ENCODE results near the gene TLE2.

Gene TLE2

DNA sequence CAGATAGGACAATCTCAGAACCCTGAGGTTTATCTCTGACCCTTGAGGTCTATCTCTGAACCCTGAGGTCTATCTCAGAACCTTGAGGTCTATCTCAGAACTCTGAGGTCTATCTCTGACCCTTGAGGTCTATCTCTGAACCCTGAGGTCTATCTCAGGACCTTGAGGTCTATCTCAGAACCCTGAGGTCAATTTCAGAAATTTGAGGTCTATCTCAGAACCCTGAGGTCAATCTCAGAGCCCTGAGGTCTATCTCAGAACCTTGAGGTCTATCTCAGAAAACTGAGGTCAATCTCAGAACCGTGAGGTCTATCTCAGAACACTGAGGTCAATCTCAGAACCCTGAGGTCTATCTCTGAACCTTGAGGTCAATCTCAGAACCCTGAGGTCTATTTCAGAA, 2.3 kb downstream of the TLE2 start:
- no peak overlapping the region for H3K9ac ChIP-seq (ENCODE audit: insufficient read length, low read depth)
- no peaks in the 10 kb centered on the region for H3K36me3 ChIP-seq (ENCODE audit: insufficient read depth, insufficient read length, low read length)
- H3K9me3 ChIP-seq (ENCODE audit: insufficient read depth, low read length): no peaks in the 10 kb centered on the region; the same call in 1 of the 2 replicates
- H3K4me1 ChIP-seq (ENCODE audit: insufficient read depth, insufficient read length): peaks cover 16% of the 10 kb centered on the region
- H3K4me3 ChIP-seq (ENCODE audit: insufficient read length, low read depth): no peak overlapping the region
- TF ChIP-seq SUZ12 (IDR thresholded peaks at IDR 0.05; ENCODE audit: extremely low read depth, insufficient read depth, insufficient read length) (no peak), ZNF274 (IDR thresholded peaks at IDR 0.05; ENCODE audit: low read depth, low read length) (no peak), YY1 (IDR thresholded peaks at IDR 0.05; ENCODE audit: insufficient read depth, insufficient read length) (no peak)
- H3K27me3 ChIP-seq (ENCODE audit: insufficient read depth, insufficient read length): peaks cover 90% of the 10 kb centered on the region
- DNase-seq (ENCODE audit: low read depth, low spot score): no peak

DNA sequence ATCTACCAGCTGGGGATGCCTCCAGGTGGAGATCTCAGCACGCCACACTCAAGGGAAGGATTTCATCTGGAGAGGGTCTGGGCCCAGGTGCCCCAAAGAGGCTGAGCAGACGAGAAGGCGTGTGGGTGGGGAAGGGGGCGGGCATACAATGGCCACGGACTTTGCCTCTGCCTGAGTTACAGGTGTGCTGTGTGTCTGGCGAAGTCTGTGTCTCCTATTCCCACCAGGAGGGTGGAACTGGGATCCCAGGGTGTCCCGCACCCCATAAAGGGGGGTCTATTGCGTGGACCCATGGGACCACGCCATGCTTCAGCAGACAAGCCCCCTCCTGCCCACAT, 3.6 kb downstream of the TLE2 start:
- Histone ChIP-seq H3K4me1 (ENCODE audit: insufficient read depth, insufficient read length) (peaks cover 16% of the 10 kb centered on the region), H3K4me3 (ENCODE audit: insufficient read length, low read depth) (no peak overlapping the region), H3K36me3 (ENCODE audit: insufficient read depth, insufficient read length, low read length) (no peaks in the 10 kb centered on the region), H3K27me3 (ENCODE audit: insufficient read depth, insufficient read length) (peaks cover 78% of the 10 kb centered on the region), H3K9ac (ENCODE audit: insufficient read length, low read depth) (peak overlapping the region; percentile 76), H3K9me3 (ENCODE audit: insufficient read depth, low read length) (no peaks in the 10 kb centered on the region; the same call in 1 of the 2 replicates)
- no peak for TF ChIP-seq SUZ12 (IDR thresholded peaks at IDR 0.05; ENCODE audit: extremely low read depth, insufficient read depth, insufficient read length)
- no peak for TF ChIP-seq ZNF274 (IDR thresholded peaks at IDR 0.05; ENCODE audit: low read depth, low read length)
- TF ChIP-seq YY1 (IDR thresholded peaks at IDR 0.05; ENCODE audit: insufficient read depth, insufficient read length): no peak
- DNase-seq (ENCODE audit: low read depth, low spot score): no peak

DNA sequence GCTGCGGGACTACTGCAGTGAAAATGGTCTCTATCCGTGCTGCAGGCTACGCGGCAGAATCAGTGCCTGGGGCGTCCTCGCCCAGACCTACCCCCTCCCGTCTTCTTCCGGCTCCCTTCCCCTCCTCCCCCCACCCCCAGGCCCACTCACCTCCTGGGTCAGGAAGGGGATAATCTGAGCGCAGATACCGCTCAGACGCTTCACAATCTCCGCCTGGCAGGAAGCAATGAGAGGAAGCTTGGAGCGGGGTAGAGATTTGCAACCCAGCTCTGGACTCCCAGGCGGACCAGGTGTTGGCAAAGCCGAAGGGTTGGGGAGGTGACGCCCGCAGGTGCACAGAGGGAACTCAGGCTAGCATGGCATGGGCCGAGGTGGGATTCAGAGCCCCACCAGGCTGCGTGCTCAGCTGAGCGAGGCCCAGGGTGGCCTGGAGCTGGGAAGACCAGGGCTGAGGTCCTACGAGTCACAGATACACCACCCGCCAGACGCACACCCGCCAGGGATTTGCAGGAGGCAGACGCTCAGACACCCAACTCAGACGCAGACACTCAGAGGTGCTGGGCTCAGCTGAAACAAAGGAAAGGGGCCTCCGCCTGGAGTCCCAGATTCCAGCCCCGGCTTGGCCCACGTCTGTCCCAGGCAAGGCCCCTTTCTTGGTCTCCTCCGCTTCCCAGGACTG, 4.1 kb downstream of the TLE2 start:
- Histone ChIP-seq H3K36me3 (ENCODE audit: insufficient read depth, insufficient read length, low read length) (no peaks in the 10 kb centered on the region), H3K27me3 (ENCODE audit: insufficient read depth, insufficient read length) (peaks cover 73% of the 10 kb centered on the region), H3K9ac (ENCODE audit: insufficient read length, low read depth) (peak overlapping the region; percentile 76), H3K4me3 (ENCODE audit: insufficient read length, low read depth) (peak overlapping the region; percentile 25), H3K9me3 (ENCODE audit: insufficient read depth, low read length) (no peaks in the 10 kb centered on the region; the same call in 1 of the 2 replicates), H3K4me1 (ENCODE audit: insufficient read depth, insufficient read length) (peaks cover 16% of the 10 kb centered on the region)
- TF ChIP-seq YY1 (IDR thresholded peaks at IDR 0.05; ENCODE audit: insufficient read depth, insufficient read length) (no peak), SUZ12 (IDR thresholded peaks at IDR 0.05; ENCODE audit: extremely low read depth, insufficient read depth, insufficient read length) (peak; percentile 68)
- no peak for DNase-seq (ENCODE audit: low read depth, low spot score)

DNA sequence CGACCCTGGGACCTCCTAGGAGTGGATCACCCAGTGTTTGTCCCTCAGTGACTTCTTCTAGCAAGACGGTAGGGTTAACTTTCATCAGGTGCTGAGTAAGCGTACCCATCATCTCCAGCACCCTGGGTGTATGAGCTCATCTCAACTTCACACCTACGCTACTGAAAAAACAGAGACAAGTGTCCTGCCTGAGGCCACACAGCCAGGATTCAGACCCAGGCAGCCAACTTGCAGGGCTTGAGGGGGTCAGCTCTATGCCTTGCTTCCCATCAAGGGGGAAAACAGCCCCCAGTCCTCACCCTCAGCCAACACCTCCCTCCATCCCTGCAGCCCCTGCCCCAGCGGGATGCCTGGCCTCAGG, 4.6 kb downstream of the TLE2 start:
- Histone ChIP-seq H3K36me3 (ENCODE audit: insufficient read depth, insufficient read length, low read length) (no peaks in the 10 kb centered on the region), H3K9ac (ENCODE audit: insufficient read length, low read depth) (no peak overlapping the region), H3K4me1 (ENCODE audit: insufficient read depth, insufficient read length) (peaks cover 16% of the 10 kb centered on the region), H3K4me3 (ENCODE audit: insufficient read length, low read depth) (no peak overlapping the region), H3K27me3 (ENCODE audit: insufficient read depth, insufficient read length) (peaks cover 71% of the 10 kb centered on the region), H3K9me3 (ENCODE audit: insufficient read depth, low read length) (no peaks in the 10 kb centered on the region; the same call in 1 of the 2 replicates)
- no peak for DNase-seq (ENCODE audit: low read depth, low spot score)
- TF ChIP-seq ZNF274 (IDR thresholded peaks at IDR 0.05; ENCODE audit: low read depth, low read length): no peak
- TF ChIP-seq SUZ12 (IDR thresholded peaks at IDR 0.05; ENCODE audit: extremely low read depth, insufficient read depth, insufficient read length): no peak
- no peak for TF ChIP-seq YY1 (IDR thresholded peaks at IDR 0.05; ENCODE audit: insufficient read depth, insufficient read length)

DNA sequence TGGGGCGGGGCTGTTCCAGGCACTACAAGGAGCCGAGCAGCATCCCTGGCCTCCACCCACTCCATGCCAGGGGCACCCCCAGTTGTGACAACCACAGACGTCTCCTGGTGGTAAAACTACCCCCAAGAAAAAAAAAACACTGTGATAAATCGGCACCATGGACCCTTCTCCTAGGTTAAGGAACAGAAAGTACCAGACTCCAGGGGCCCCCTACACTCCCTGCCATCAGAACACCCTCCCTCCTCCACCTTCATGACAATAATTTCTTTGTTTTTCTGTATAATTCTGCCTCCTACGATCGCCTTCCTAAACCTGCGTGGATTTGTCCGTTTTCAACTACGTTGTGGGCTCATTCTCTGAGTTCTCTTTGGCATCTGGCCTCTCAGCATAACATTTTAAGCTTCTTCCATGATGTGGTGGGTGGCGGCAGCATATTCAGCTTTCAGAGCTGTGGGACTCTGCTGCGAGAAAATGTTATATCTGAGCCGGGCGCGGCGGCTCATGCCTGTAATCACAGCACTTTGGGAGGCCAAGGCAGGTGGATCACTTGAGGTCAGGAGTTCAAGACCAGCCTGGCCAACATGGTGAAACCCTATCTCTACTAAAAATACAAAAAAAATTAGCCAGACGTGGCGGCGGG, 8.6 kb downstream of the TLE2 start:
- Histone ChIP-seq H3K4me1 (ENCODE audit: insufficient read depth, insufficient read length) (peaks cover 9% of the 10 kb centered on the region), H3K4me3 (ENCODE audit: insufficient read length, low read depth) (no peak overlapping the region), H3K9me3 (ENCODE audit: insufficient read depth, low read length) (no peaks in the 10 kb centered on the region), H3K36me3 (ENCODE audit: insufficient read depth, insufficient read length, low read length) (no peaks in the 10 kb centered on the region), H3K27me3 (ENCODE audit: insufficient read depth, insufficient read length) (peaks cover 37% of the 10 kb centered on the region), H3K9ac (ENCODE audit: insufficient read length, low read depth) (no peak overlapping the region)
- DNase-seq (ENCODE audit: low read depth, low spot score): no peak
- TF ChIP-seq YY1 (IDR thresholded peaks at IDR 0.05; ENCODE audit: insufficient read depth, insufficient read length): no peak
- no peak for TF ChIP-seq SUZ12 (IDR thresholded peaks at IDR 0.05; ENCODE audit: extremely low read depth, insufficient read depth, insufficient read length)

DNA sequence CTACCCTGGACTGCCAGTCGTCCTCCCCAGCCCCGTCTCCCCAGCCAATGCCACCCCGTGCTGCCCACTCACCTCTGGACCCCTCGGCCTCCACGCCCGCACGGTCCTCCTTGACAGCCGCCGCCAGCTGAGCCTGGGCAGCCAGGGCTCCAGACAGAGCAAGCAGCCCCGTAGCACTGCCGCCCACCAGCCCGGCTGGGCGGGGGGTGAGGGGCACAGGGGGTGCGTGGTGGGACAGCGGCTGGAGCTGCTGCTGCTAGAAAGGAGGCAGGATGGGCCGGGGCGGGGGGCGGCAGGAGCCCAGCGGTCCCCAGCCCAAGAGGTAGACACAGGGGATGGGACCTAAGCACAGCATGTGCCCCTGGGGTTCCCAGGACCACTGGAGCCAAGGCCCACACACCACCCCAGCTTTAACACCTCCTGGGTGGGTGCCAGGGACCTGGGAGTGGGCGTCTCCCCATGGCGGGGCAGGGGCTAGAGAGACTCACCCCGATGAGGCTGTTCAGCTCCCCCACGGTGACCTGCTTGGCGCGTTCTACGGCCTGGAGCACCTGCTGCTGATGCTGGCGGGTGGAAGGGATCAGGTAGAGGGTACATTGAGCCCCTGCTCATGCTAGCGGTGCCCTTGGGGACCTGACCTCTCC, 9.7 kb downstream of the TLE2 start:
- no peak overlapping the region for H3K9ac ChIP-seq (ENCODE audit: insufficient read length, low read depth)
- no peak for DNase-seq (ENCODE audit: low read depth, low spot score)
- H3K36me3 ChIP-seq (ENCODE audit: insufficient read depth, insufficient read length, low read length): no peaks in the 10 kb centered on the region
- no peak overlapping the region for H3K4me3 ChIP-seq (ENCODE audit: insufficient read length, low read depth)
- no peaks in the 10 kb centered on the region for H3K4me1 ChIP-seq (ENCODE audit: insufficient read depth, insufficient read length)
- no peak for TF ChIP-seq ZNF274 (IDR thresholded peaks at IDR 0.05; ENCODE audit: low read depth, low read length)
- TF ChIP-seq SUZ12 (IDR thresholded peaks at IDR 0.05; ENCODE audit: extremely low read depth, insufficient read depth, insufficient read length): no peak
- TF ChIP-seq YY1 (IDR thresholded peaks at IDR 0.05; ENCODE audit: insufficient read depth, insufficient read length): no peak
- peaks cover 26% of the 10 kb centered on the region for H3K27me3 ChIP-seq (ENCODE audit: insufficient read depth, insufficient read length)
- H3K9me3 ChIP-seq (ENCODE audit: insufficient read depth, low read length): no peaks in the 10 kb centered on the region

DNA sequence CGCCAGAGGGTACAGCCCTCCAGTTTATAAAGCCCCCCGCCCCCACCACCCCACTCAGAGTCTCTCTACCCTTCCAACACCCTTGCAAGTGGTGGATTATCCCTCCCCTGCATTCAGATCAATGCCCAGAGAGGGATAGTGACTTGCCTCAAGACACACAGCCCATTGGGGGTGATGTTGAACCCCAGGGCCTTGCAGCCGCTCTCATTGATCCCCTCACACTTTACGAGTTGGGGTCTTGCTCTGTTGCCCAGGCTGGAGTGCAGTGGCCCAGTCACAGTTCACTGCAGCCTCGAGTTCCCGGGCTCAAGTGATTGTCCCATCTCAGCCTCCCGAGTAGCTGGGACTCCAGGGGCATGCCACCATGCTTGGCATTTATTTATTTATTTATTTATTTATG, 11.2 kb downstream of the TLE2 start:
- H3K27me3 ChIP-seq (ENCODE audit: insufficient read depth, insufficient read length): peaks cover 13% of the 10 kb centered on the region
- no peaks in the 10 kb centered on the region for H3K9me3 ChIP-seq (ENCODE audit: insufficient read depth, low read length)
- TF ChIP-seq ZNF274 (IDR thresholded peaks at IDR 0.05; ENCODE audit: low read depth, low read length) (no peak), YY1 (IDR thresholded peaks at IDR 0.05; ENCODE audit: insufficient read depth, insufficient read length) (no peak), SUZ12 (IDR thresholded peaks at IDR 0.05; ENCODE audit: extremely low read depth, insufficient read depth, insufficient read length) (no peak)
- no peak for DNase-seq (ENCODE audit: low read depth, low spot score)
- H3K4me3 ChIP-seq (ENCODE audit: insufficient read length, low read depth): no peak overlapping the region
- no peak overlapping the region for H3K9ac ChIP-seq (ENCODE audit: insufficient read length, low read depth)
- no peaks in the 10 kb centered on the region for H3K4me1 ChIP-seq (ENCODE audit: insufficient read depth, insufficient read length)
- H3K36me3 ChIP-seq (ENCODE audit: insufficient read depth, insufficient read length, low read length): no peaks in the 10 kb centered on the region
